Measurements from ENCODE around the gene CDH23. TPM values are rescaled to one million over a fixed set of nuclear protein-coding genes. Genes with fewer than 3 reads are reported as not detected.

Gene CDH23
- total and polyA plus RNA-seq, 7 donors, result 1.00 to 3.8 (median 1.9) TPM

GRCh38 chr10:71754562-71754961 is 357.8 kb downstream of the CDH23 start:
- intact Hi-C loops (cut with DNase I), result no loop called here
- no peak for ATAC-seq
- no peak overlapping the region for H3K4me3 ChIP-seq
- 81 to 90% (median 81%) methylated on average over 3 of the region's 3 CpGs for WGBS, 3 donors
- TF ChIP-seq CTCF (IDR thresholded peaks at IDR 0.05), result no peak
- no peaks in the 10 kb centered on the region for H3K27me3 ChIP-seq (ENCODE audit: insufficient read depth in 3 of 3, low read length in 2 of 3)
- DNase-seq, result no peak
- peaks cover 0 to 31% of the 10 kb centered on the region in 2 donors for H3K36me3 ChIP-seq (ENCODE audit: insufficient read depth in 1 of 2, low read depth in 1 of 2)
- peaks cover 66% of the 10 kb centered on the region for H3K4me1 ChIP-seq
- no peaks in the 10 kb centered on the region for H3K9me3 ChIP-seq
- no peak overlapping the region for H3K27ac ChIP-seq

GRCh38 chr10:71755179-71755879 is 358.6 kb downstream of the CDH23 start:
- WGBS, 3 donors, result 74 to 88% (median 80%) methylated on average over 16 of the region's 16 CpGs
- no peak overlapping the region for H3K4me3 ChIP-seq
- H3K27ac ChIP-seq, result no peak overlapping the region
- peaks cover under 1 to 29% of the 10 kb centered on the region in 2 donors for H3K36me3 ChIP-seq (ENCODE audit: insufficient read depth in 1 of 2, low read depth in 1 of 2)
- TF ChIP-seq CTCF (IDR thresholded peaks at IDR 0.05), result no peak
- no peaks in the 10 kb centered on the region for H3K9me3 ChIP-seq
- ATAC-seq (no peak), DNase-seq (no peak)
- H3K27me3 ChIP-seq (ENCODE audit: insufficient read depth in 3 of 3, low read length in 2 of 3), result no peaks in the 10 kb centered on the region
- peaks cover 60% of the 10 kb centered on the region for H3K4me1 ChIP-seq
- intact Hi-C loops (cut with DNase I), result no loop called here

GRCh38 chr10:71756311-71757191 is 359.8 kb downstream of the CDH23 start:
- DNase-seq, result no peak
- WGBS, 3 donors, result 30 to 45% (median 36%) methylated on average over 12 of the region's 12 CpGs
- peaks cover 2 to 27% of the 10 kb centered on the region in 2 donors for H3K36me3 ChIP-seq (ENCODE audit: insufficient read depth in 1 of 2, low read depth in 1 of 2)
- no peaks in the 10 kb centered on the region for H3K27me3 ChIP-seq (ENCODE audit: insufficient read depth in 3 of 3, low read length in 2 of 3)
- H3K9me3 ChIP-seq, result no peaks in the 10 kb centered on the region
- peak overlapping the region; percentile 41 for H3K4me3 ChIP-seq
- intact Hi-C loops (cut with DNase I), result no loop called here
- H3K27ac ChIP-seq, result peak overlapping the region; percentile 65
- no peak for TF ChIP-seq CTCF (IDR thresholded peaks at IDR 0.05)
- peak; percentile 37 to 74 (median 66) for ATAC-seq
- H3K4me1 ChIP-seq, result peaks cover 62% of the 10 kb centered on the region

GRCh38 chr10:71757399-71757922 is 360.7 kb downstream of the CDH23 start:
- peak; percentile 87 to 94 (median 92) for ATAC-seq
- Histone ChIP-seq H3K27me3 (ENCODE audit: insufficient read depth in 3 of 3, low read length in 2 of 3) (no peaks in the 10 kb centered on the region), H3K4me3 (peak overlapping the region; percentile 41), H3K27ac (peak overlapping the region; percentile 65), H3K4me1 (peaks cover 63% of the 10 kb centered on the region), H3K9me3 (no peaks in the 10 kb centered on the region), H3K36me3 (ENCODE audit: insufficient read depth in 1 of 2, low read depth in 1 of 2) (peaks cover 2 to 20% of the 10 kb centered on the region in 2 donors)
- DNase-seq, result peak; percentile 49 to 85
- intact Hi-C loops (cut with DNase I), result no loop called here
- TF ChIP-seq CTCF (IDR thresholded peaks at IDR 0.05), result no peak
- WGBS, 3 donors, result 21 to 34% (median 25%) methylated on average over 11 of the region's 11 CpGs

All from psoas muscle (tissue), 8 donors.